GM12875 (cell line): Measurements from ENCODE around the gene KIAA0753.

Experiments
- H3K4me3 ChIP-seq: one replicate; pipeline ENCODE4 v1.5.1; 2011; ENCODE audit warnings: low read depth, low read length, control low read depth
- CTCF ChIP-seq: IDR thresholded peaks from 2 replicates; pipeline ENCODE4 v1.5.1; 2011; ENCODE audit warnings: low read depth, mild to moderate bottlenecking, control low read depth, inconsistent platforms, low read length, moderate library complexity, borderline replicate concordance; ENCODE audit not compliant: insufficient read depth

Gene KIAA0753

GRCh38 chr17:6676802-6677157, 36.3 kb upstream of the KIAA0753 start:
- no peak for TF ChIP-seq CTCF
- H3K4me3 ChIP-seq: no peak overlapping the region

- H3K4me3 ChIP-seq: no peak overlapping the region
- TF ChIP-seq CTCF: no peak
Observed at GRCh38 chr17:6675201-6675825, 34.8 kb upstream of the KIAA0753 start.

- TF ChIP-seq CTCF: no peak
- H3K4me3 ChIP-seq: no peak overlapping the region
Observed at GRCh38 chr17:6674586-6674985, 34.1 kb upstream of the KIAA0753 start.

- no peak overlapping the region for H3K4me3 ChIP-seq
- no peak for TF ChIP-seq CTCF
Observed at GRCh38 chr17:6671431-6671830, 30.9 kb upstream of the KIAA0753 start.

GRCh38 chr17:6670999-6671398, 30.5 kb upstream of the KIAA0753 start:
- no peak for TF ChIP-seq CTCF
- no peak overlapping the region for H3K4me3 ChIP-seq

GRCh38 chr17:6670571-6670970, 30.1 kb upstream of the KIAA0753 start:
- TF ChIP-seq CTCF: no peak

GRCh38 chr17:6669479-6670212, 29.1 kb upstream of the KIAA0753 start:
- no peak for TF ChIP-seq CTCF
- no peak overlapping the region for H3K4me3 ChIP-seq

More at GRCh38 chr17:6670571-6670970, 30.1 kb upstream of the KIAA0753 start:
- H3K4me3 ChIP-seq: no peak overlapping the region
